Breast epithelium (tissue), 3 donors: Measurements from ENCODE around the gene SPTLC2.

Experiments used
- CTCF ChIP-seq, 3 donors: fragments of 450-650 bp; IDR thresholded peaks; one replicate each; pipeline ENCODE4 v1.5.1; 2016 to 2017; ENCODE audit warnings: antibody characterized with exemption in 3 of 3, mild to moderate bottlenecking in 3 of 3, moderate library complexity in 3 of 3
- POLR2A ChIP-seq: fragments of 450-650 bp; IDR thresholded peaks from one replicate; pipeline ENCODE4 v1.6.1; 2016; ENCODE audit warnings: antibody characterized with exemption, mild to moderate bottlenecking, moderate library complexity

- TF ChIP-seq POLR2A (no peak), CTCF (IDR thresholded peaks at IDR 0.05) (no peak)
Observed at GRCh38 chr14:77543637-77544334, 72.7 kb downstream of the SPTLC2 start.
